Esophagus squamous epithelium (tissue), 5 donors: ENCODE data around the gene ZNF813. TPM values are rescaled to one million over a fixed set of nuclear protein-coding genes. Genes with fewer than 3 reads are reported as not detected.

Source experiments
- DNase-seq: peaks from one replicate; lab custom pipeline; 2025; lab: John Stamatoyannopoulos, UW
- H3K27ac ChIP-seq, 4 donors: fragments of 200-600 bp; sonication (generic); one replicate each; pipeline ENCODE4 v1.5.1; 2016 to 2019; ENCODE audit warnings: mild to moderate bottlenecking in 1 of 4
- H3K27me3 ChIP-seq, 4 donors: fragments of 200-600 bp; sonication (generic); 1 replicate in 3 of 4; 2 replicates in 1 of 4; pipeline versions ENCODE4 v1.5.1 to v1.6.0; 2017 to 2021; ENCODE audit warnings: antibody characterized with exemption in 1 of 4
- H3K36me3 ChIP-seq, 3 donors: fragments of 200-600 bp; sonication (generic); one replicate each; pipeline ENCODE4 v1.5.1; 2016 to 2019
- H3K4me1 ChIP-seq, 3 donors: fragments of 200-600 bp; sonication (generic); one replicate each; pipeline ENCODE4 v1.5.1; 2017 to 2019
- H3K4me3 ChIP-seq, 4 donors: fragments of 200-600 bp; sonication (generic); 1 replicate in 3 of 4; 2 replicates in 1 of 4; pipeline ENCODE4 v1.5.1; 2016 to 2019; ENCODE audit warnings: mild to moderate bottlenecking in 2 of 4, moderate library complexity in 1 of 4
- H3K9me3 ChIP-seq, 3 donors: fragments of 200-600 bp; sonication (generic); one replicate each; pipeline ENCODE4 v1.5.1; 2016 to 2019
- CTCF ChIP-seq, 6 experiments: fragments of 450-650 bp in 4 of 6; fragments of 200-600 bp in 2 of 6; sonication (generic) in 2 of 6; IDR thresholded peaks; one replicate each; pipeline ENCODE4 v1.5.1; 2016 to 2019; ENCODE audit warnings: antibody characterized with exemption in 6 of 6, mild to moderate bottlenecking in 4 of 6, moderate library complexity in 4 of 6
- POLR2A ChIP-seq, 4 donors: fragments of 450-650 bp; IDR thresholded peaks; one replicate each; pipeline ENCODE4 v1.6.1; 2017; ENCODE audit warnings: antibody characterized with exemption in 4 of 4, mild to moderate bottlenecking in 4 of 4, moderate library complexity in 3 of 4
- WGBS, 2 donors: methylation state at CpG; one replicate each; pipeline ENCODE4 v1.1.5; 2018; 5-methylcytosine and 5-hydroxymethylcytosine counted together
- intact Hi-C: fragments of 100-400 bp; cut with DNase I; formaldehyde crosslinking; loops from one replicate; pipeline ENCODE4 v1.15.0; 2022
- total RNA-seq, 4 donors: library from RNA; depleted of rRNA; stranded (reverse); fragments of >200 nt; gene quantifications; one replicate each; pipeline ENCODE4 v1.1.0, GENCODE V29; 2016
- donor health status: DM: yes; HTN: yes; CAD: no.

ZNF813 gene
- total RNA-seq, 4 donors from 2014 or later, result 1.2 to 3.2 (median 2.5) TPM

- H3K9me3 ChIP-seq, result no peaks in the 10 kb centered on the region
- no peak for DNase-seq
- TF ChIP-seq POLR2A (IDR thresholded peaks at IDR 0.05) (no peak), CTCF (IDR thresholded peaks at IDR 0.05) (no peak)
Observed at GRCh38 chr19:53536225-53536548, 68.7 kb downstream of the ZNF813 start.

GRCh38 chr19:53537121-53537520, 69.6 kb downstream of the ZNF813 start:
- 58 to 64% methylated on average over 3 to 8 of the region's 11 CpGs for WGBS, 2 donors
- TF ChIP-seq CTCF (IDR thresholded peaks at IDR 0.05) (no peak), POLR2A (IDR thresholded peaks at IDR 0.05) (no peak)

More at GRCh38 chr19:53536225-53536548, 68.7 kb downstream of the ZNF813 start:
- H3K4me3 ChIP-seq, result no peak overlapping the region
- H3K27ac ChIP-seq, result no peak overlapping the region
- H3K36me3 ChIP-seq, result peaks cover 0 to 5% (median 0%) of the 10 kb centered on the region in 3 donors
- peaks cover 0 to 14% (median 0%) of the 10 kb centered on the region in 3 donors for H3K4me1 ChIP-seq
- H3K27me3 ChIP-seq, result no peaks in the 10 kb centered on the region
- intact Hi-C loops, result no loop called here

GRCh38 chr19:53537521-53538377, 70.2 kb downstream of the ZNF813 start, which contains the start of gene ZNF331:
ZNF331 (plus strand) TSS chr19:53538145; CDS start chr19:53569377, 31,232 bp downstream.
- 63 to 74% methylated on average over 10 to 28 of the region's 81 CpGs for WGBS, 2 donors
- Histone ChIP-seq H3K36me3 (peaks cover 0 to 15% (median 0%) of the 10 kb centered on the region in 3 donors), H3K27me3 (no peaks in the 10 kb centered on the region), H3K4me3 (peak within 1 kb of the TSS; percentile 59 to 79 (median 72)), H3K9me3 (no peaks in the 10 kb centered on the region), H3K27ac (peak within 1 kb of the TSS; percentile 82 to 91 (median 88)), H3K4me1 (peaks cover 0 to 14% (median 0%) of the 10 kb centered on the region in 3 donors)
- TF ChIP-seq CTCF (IDR thresholded peaks at IDR 0.05), result peak in 4 of 6 experiments; percentile 27 to 70 (median 44)
- peak in 2 of 4 donors; percentile 48 to 70 for TF ChIP-seq POLR2A (IDR thresholded peaks at IDR 0.05)
- intact Hi-C loops, result no loop called here
- peak; percentile 45 for DNase-seq

More at GRCh38 chr19:53537121-53537520, 69.6 kb downstream of the ZNF813 start:
- Histone ChIP-seq H3K4me1 (peaks cover 0 to 14% (median 0%) of the 10 kb centered on the region in 3 donors), H3K9me3 (no peaks in the 10 kb centered on the region), H3K4me3 (peak overlapping the region; percentile 59 to 79 (median 72)), H3K27me3 (no peaks in the 10 kb centered on the region), H3K36me3 (peaks cover 0 to 13% (median 0%) of the 10 kb centered on the region in 3 donors), H3K27ac (peak overlapping the region; percentile 82 to 91 (median 88))
- no peak for DNase-seq
- intact Hi-C loops, result no loop called here

GRCh38 chr19:53538378-53539109, 71.0 kb downstream of the ZNF813 start:
- intact Hi-C loops, result no loop called here
- H3K36me3 ChIP-seq, result peaks cover 0 to 22% (median 0%) of the 10 kb centered on the region in 3 donors
- no peak for DNase-seq
- H3K27ac ChIP-seq, result peak overlapping the region; percentile 82 to 91 (median 88)
- 65 to 91% methylated on average over 6 to 7 of the region's 36 CpGs for WGBS, 2 donors
- no peaks in the 10 kb centered on the region for H3K9me3 ChIP-seq
- H3K4me1 ChIP-seq, result peaks cover 0 to 14% (median 0%) of the 10 kb centered on the region in 3 donors
- peak overlapping the region; percentile 59 to 79 (median 72) for H3K4me3 ChIP-seq
- TF ChIP-seq POLR2A (IDR thresholded peaks at IDR 0.05) (no peak), CTCF (IDR thresholded peaks at IDR 0.05) (no peak)
- no peaks in the 10 kb centered on the region for H3K27me3 ChIP-seq
